Effector memory CD4-positive, alpha-beta T cell (primary cell): ENCODE results near the gene GPR82.

ENCODE experiments used
- DNase-seq, 3 donors: peaks; one replicate each; pipeline ENCODE4 v3.0.0-alpha.2; 2020
- H3K27ac ChIP-seq: 2 replicates; pipeline ENCODE4 v1.7.0; 2013; ENCODE audit warnings: mild to moderate bottlenecking, low read length, moderate library complexity; ENCODE audit not compliant: insufficient read depth, poor library complexity, severe bottlenecking
- H3K27me3 ChIP-seq: replicated peaks from 2 replicates; pipeline ENCODE4 v1.7.0; 2013; ENCODE audit warnings: mild to moderate bottlenecking, low read length; ENCODE audit not compliant: insufficient read depth, control insufficient read depth, poor library complexity, severe bottlenecking
- H3K36me3 ChIP-seq: 2 replicates; pipeline ENCODE4 v1.7.0; 2013; ENCODE audit warnings: mild to moderate bottlenecking, low read length, moderate library complexity; ENCODE audit not compliant: control insufficient read depth, insufficient read depth
- H3K4me1 ChIP-seq: 2 replicates; pipeline ENCODE4 v1.7.0; 2013; ENCODE audit warnings: low read length, mild to moderate bottlenecking; ENCODE audit not compliant: control insufficient read depth, insufficient read depth, poor library complexity, severe bottlenecking
- H3K4me3 ChIP-seq: 2 replicates; pipeline ENCODE4 v1.7.0; 2013; ENCODE audit warnings: low read length, low read depth, mild to moderate bottlenecking; ENCODE audit not compliant: insufficient read depth, poor library complexity, severe bottlenecking
- H3K9me3 ChIP-seq: 2 replicates; pipeline ENCODE4 v1.7.0; 2013; ENCODE audit warnings: mild to moderate bottlenecking, low read length, moderate library complexity; ENCODE audit not compliant: control insufficient read depth

Gene GPR82

DNA sequence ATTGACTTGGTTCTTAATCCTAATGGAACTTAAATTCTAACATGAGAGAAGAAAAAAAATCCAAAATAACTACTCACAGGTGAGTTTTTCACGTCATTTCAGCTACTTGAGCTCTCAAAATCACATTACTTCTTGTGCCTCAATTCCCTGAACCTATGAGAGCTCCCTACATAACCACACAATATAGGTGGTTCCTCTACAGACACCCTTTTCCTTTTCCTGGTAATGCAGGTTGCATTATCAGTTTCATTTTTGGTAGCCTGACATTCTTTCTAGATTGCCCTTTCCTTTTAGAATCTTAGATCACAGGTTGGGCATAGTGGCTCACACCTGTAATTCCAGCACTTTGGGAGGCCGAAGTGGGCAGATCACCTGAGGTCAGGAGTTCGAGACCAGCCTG, 31.0 kb upstream of the GPR82 start:
- no peaks in the 10 kb centered on the region for H3K9me3 ChIP-seq
- no peak for DNase-seq
- no peaks in the 10 kb centered on the region for H3K36me3 ChIP-seq
- no peak overlapping the region for H3K27ac ChIP-seq
- H3K27me3 ChIP-seq = no peaks in the 10 kb centered on the region
- no peak overlapping the region for H3K4me3 ChIP-seq
- H3K4me1 ChIP-seq = no peaks in the 10 kb centered on the region

DNA sequence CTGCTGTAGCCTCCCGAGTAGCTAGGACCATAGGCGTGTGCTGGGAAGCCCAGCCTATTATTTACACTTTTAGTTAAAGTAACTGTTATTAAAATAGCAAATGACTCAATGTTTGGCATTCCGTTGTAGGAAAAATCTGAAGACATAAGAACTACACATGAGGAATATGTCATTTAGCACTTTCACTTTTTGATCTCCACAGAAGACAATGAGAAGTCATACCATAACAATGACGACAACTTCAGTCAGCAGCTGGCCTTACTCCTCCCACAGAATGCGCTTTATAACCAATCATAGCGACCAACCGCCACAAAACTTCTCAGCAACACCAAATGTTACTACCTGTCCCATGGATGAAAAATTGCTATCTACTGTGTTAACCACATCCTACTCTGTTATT, 28.6 kb upstream of the GPR82 start:
- H3K4me3 ChIP-seq = no peak overlapping the region
- no peaks in the 10 kb centered on the region for H3K27me3 ChIP-seq
- no peaks in the 10 kb centered on the region for H3K36me3 ChIP-seq
- DNase-seq = peak; percentile 2 to 14 (median 12)
- no peaks in the 10 kb centered on the region for H3K4me1 ChIP-seq
- no peak overlapping the region for H3K27ac ChIP-seq
- no peaks in the 10 kb centered on the region for H3K9me3 ChIP-seq

DNA sequence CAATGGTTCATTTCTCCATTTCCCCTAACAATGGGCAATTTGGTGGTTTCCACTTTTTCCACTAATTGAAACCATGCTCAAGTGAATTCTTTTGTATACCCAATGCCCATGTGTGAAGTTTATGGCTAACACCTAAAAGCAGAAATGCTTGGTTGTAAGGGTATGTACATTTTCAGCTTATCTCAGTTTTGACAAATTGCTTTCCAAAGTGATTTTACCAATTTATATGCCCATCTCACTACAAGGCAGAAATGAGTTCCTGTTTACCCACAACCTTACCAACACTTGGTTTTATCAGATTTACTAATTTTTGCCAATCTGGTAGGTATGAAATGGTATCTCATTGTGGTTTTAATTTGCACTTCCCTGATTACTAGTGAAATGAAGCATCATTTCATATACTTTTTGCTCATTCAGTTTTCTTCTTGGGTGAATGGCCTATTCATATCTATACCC, 20.4 kb upstream of the GPR82 start:
- no peaks in the 10 kb centered on the region for H3K27me3 ChIP-seq
- no peaks in the 10 kb centered on the region for H3K4me1 ChIP-seq
- H3K36me3 ChIP-seq = no peaks in the 10 kb centered on the region
- no peak overlapping the region for H3K27ac ChIP-seq
- DNase-seq = no peak
- no peaks in the 10 kb centered on the region for H3K9me3 ChIP-seq
- H3K4me3 ChIP-seq = no peak overlapping the region

DNA sequence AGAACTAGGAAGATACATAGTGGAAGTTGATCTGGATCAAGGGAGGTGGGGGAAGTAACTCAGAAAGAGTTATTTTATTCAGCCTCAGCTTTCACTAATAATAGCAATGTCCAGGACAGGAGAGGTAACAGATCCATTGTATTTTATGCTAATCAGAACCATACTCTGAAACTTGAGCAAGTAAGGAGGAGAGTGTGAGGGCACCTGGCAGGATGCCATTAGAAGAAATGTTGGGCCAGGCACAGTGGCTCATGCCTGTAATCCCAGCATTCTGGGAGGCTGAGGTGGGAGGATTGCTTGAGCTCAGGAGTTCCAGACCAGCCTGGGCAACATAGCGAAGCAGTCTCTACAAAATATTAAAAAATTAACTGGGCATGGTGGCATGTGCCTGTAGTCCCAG, 18.9 kb upstream of the GPR82 start:
- Histone ChIP-seq H3K9me3 (no peaks in the 10 kb centered on the region), H3K36me3 (no peaks in the 10 kb centered on the region), H3K4me3 (no peak overlapping the region), H3K4me1 (no peaks in the 10 kb centered on the region), H3K27me3 (no peaks in the 10 kb centered on the region), H3K27ac (no peak overlapping the region)
- DNase-seq = no peak

DNA sequence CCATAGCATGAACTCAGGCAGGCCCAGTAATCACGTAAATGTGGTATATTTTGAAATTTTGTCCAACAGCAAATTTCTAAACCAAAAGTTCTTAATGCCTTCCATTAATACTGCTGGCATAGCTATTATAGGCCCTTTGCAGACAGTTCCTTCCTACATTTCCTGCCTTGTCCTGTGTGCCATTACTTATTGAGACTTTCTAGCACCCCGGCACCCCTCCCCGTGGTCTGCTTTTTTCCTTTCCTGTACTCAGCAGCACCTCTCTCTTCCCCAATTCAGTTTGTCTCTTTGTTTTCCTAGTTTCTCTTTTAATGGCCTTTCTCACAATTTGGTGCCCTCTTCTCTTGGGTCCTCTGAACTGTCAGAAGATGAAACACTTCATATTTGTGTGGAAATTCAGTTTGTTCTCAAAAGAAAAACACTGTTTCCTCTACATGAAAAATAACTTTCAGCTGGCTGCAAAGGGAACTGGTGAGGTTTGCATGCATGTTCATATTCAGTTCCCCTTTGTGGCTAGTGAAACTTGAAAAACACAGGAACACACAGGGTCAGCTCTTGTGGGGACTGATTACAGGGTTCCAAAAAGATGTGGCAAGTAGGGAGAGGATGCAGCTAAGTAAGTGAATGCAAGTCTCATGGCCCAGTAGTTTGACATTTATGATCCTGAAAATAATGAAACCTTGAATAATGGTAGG, 18.2 kb upstream of the GPR82 start:
- H3K4me3 ChIP-seq = no peak overlapping the region
- DNase-seq = no peak
- no peaks in the 10 kb centered on the region for H3K9me3 ChIP-seq
- H3K4me1 ChIP-seq = no peaks in the 10 kb centered on the region
- no peak overlapping the region for H3K27ac ChIP-seq
- no peaks in the 10 kb centered on the region for H3K36me3 ChIP-seq
- no peaks in the 10 kb centered on the region for H3K27me3 ChIP-seq

DNA sequence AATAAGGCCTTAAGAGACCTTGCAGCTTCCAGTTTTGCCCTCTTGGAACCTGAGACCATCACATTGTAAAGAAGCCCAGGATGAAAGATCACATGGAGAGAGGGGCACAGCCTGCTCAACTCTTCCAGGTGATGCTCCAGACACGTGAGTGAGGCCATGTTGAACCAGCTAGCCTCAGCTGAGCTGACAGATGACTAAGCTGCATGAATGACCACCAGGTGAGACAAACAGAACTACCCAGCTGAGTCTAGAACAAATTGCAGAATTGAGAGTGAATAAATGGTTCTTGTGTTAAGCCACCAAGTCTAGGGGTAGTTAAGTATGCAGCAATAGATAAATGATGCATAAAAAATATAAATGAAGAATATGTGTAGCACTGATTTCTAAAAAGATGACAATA, 16.8 kb upstream of the GPR82 start:
- H3K9me3 ChIP-seq = no peaks in the 10 kb centered on the region
- no peaks in the 10 kb centered on the region for H3K36me3 ChIP-seq
- no peak for DNase-seq

DNA sequence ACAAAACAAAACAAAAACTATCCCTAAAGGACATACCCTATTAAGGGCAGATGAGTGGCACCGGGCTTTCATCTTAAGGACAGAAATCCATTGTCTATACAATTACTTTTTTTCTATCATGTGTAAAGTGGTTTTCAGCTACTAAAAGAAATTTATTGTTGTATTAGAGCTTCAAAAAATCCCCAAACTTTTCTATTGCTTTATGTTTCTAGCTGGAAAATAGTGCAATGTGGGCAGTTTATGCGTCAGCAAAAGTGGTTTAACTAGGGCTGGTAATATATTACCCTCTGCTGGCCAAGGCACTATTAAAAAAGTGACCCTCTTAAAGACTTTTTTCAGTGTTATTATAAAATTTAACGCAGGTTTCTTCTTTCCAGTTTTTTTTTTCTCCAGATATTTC, 15.5 kb upstream of the GPR82 start:
- Histone ChIP-seq H3K4me1 (no peaks in the 10 kb centered on the region), H3K27me3 (no peaks in the 10 kb centered on the region), H3K36me3 (no peaks in the 10 kb centered on the region), H3K9me3 (no peaks in the 10 kb centered on the region), H3K4me3 (no peak overlapping the region), H3K27ac (no peak overlapping the region)
- no peak for DNase-seq

More for the DNA sequence above, 16.8 kb upstream of the GPR82 start:
- H3K27ac ChIP-seq = no peak overlapping the region
- no peaks in the 10 kb centered on the region for H3K4me1 ChIP-seq
- H3K27me3 ChIP-seq = no peaks in the 10 kb centered on the region
- no peak overlapping the region for H3K4me3 ChIP-seq

DNA sequence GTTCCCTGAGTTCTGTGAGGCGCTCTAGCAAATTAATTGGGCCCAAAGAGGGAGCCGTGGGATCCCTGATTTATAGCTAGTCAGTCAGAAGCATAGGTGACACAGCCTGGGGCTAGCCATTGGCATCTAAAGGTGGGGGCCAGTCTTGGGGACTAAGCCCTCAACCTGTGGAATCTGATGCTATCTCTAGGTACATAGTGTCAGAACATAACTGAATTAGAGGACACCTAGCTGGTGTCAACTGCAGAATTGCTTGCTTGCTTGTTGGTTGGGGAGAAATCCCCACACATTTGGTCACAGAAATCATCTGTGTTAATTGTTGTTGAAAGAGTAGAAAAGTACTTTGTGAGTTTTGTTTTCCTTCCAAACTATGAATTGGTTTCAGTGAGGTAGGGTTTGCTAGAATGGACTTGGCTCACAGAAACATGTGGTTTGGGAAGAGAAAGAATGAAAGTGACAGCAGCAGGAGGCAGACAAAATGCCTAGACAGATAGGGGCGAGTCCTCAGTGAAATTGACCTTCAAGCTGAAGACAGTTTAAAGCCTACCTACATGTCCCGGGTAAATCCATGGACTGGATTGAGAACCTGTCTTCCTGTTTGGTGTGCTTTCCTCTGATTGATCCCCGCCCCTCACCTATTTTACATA, 12.8 kb upstream of the GPR82 start:
- DNase-seq = no peak
- Histone ChIP-seq H3K4me3 (no peak overlapping the region), H3K36me3 (no peaks in the 10 kb centered on the region), H3K9me3 (no peaks in the 10 kb centered on the region), H3K27me3 (no peaks in the 10 kb centered on the region), H3K27ac (no peak overlapping the region), H3K4me1 (no peaks in the 10 kb centered on the region)

DNA sequence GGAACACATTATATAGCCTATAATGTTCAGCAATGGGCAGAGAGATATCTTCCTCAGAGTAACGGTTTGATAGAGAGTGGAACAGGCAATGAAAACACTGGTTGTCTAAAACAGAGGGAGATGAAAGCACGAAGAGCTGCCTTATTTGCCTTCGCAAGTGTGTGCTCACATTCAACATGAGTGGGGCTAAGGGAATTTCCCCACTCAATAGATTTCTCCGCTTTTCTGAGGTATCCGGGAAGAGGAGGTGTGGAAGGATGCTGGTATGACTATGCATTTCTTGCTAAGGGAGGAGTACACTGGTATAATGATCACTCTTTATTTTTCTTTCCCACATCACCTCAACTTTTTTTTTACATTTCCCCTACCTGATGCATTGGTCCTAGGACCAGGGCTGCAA, 7.8 kb upstream of the GPR82 start:
- Histone ChIP-seq H3K27me3 (no peaks in the 10 kb centered on the region), H3K36me3 (no peaks in the 10 kb centered on the region), H3K4me3 (no peak overlapping the region), H3K9me3 (no peaks in the 10 kb centered on the region), H3K27ac (no peak overlapping the region), H3K4me1 (no peaks in the 10 kb centered on the region)
- DNase-seq = no peak

DNA sequence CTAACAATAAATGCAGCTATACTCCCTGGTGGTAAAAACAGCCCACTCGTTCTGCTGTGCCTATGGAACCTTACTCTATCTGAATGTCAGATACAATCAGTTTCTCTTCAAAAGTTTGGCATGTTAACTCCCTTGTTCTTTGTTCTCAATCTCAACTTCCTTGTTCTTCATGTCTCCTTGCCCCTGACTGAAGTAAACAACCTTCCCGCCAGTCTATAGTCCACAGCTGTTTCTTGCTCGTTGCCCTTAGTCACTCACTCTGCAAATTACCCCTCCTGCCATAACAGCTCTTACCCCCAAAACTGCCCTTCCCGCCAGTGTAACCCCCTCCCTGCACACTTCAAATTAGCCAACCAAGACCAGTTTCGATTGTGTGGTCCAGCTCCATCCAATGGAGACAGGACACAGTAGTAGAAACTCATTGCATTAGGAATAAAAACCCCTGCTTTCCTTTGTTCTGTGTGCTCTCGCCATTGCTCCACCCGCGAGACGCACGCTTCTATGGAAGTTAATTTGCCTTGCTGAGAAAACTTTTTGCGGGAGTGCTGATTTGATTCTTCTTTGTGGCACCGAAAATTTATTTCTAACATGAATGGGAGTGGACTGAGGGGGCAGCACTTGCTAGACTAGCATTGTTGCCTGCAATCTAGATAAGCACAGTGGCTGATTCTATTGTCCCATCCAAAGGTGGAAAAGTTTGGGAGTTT, 7.1 kb upstream of the GPR82 start:
- Histone ChIP-seq H3K4me1 (no peaks in the 10 kb centered on the region), H3K36me3 (no peaks in the 10 kb centered on the region), H3K4me3 (no peak overlapping the region), H3K27ac (no peak overlapping the region), H3K9me3 (no peaks in the 10 kb centered on the region), H3K27me3 (no peaks in the 10 kb centered on the region)
- DNase-seq = no peak
